Activated CD8-positive, alpha-beta memory T cell treated with anti-CD3 and anti-CD28 coated beads for 24 hours (primary cell): ENCODE data around the gene ETS2.

Experiments used
- DNase-seq: peaks from one replicate; pipeline ENCODE4 v3.0.0-alpha.2; 2020

Gene ETS2

DNA sequence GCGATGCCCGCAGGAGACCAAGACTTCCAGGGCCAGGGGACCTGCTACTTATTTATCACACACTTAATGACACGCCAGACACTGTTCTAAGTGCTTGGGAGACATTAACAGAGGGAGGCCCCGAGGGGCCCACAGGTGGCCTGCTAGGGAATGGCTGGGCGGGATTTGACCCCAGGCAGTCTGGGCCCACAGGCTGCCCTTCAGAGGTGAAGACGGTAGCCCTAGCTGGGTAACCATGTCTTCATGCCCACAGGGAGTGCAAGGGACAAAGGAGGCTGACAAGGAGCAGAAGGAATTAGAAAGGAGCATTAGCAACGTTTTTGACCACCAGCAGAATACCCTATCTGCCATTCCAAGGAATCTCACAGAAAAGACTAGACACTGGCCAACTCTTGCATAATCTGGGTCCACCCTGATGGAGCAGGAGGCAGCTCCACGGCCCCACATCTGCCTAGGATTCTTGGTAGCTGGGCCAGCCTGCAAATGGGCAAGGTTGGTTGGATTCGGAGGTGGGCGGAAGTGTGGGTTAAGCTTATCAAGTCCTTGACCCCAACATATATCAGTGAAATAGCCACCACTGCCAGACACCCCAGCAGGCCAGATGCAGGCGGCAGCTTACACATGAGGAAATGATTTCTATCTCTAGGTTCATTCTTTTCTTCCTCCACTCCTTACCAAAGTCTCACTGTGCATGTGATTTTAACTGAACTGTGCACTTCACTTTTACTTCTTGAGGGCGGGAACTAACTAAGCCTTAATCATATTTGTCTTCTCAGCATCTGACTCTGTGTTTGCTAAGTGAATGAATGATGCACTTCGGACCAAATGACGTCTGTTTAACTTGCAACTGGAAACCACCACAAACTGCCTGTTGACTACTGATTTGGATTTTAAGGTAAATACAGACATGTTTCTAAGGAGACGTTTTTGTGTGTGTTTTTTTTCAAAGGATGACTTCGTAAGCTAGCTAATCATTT is 3.4 kb upstream of the ETS2 start:
- no peak for DNase-seq

DNA sequence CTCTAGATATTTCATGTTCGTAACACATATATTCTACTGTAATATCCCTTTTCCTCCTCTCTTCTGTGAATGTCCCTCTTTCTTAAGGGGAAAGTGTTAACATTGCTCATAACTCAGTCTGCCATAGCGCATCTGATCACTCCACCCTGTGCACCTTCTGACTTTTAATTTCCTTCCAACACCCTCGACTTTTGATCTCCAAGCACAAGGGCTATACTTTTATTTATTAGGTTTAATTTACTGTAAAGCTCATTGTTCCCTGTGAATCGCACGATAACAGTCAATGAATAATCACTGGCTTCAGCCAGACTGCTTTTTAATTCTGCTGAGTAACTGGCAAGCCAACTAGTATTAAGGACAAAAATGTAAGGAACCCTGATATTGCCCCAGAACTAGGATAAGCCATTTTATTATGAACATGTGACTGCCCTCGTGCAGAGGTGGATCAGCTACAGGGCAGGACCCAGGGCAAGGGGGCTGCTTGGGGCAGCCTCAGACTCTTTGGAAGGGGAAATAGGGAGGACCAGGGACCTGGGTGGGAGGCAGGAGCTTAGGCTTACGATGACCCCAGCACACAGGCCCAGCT is 2.6 kb upstream of the ETS2 start:
- no peak for DNase-seq

DNA sequence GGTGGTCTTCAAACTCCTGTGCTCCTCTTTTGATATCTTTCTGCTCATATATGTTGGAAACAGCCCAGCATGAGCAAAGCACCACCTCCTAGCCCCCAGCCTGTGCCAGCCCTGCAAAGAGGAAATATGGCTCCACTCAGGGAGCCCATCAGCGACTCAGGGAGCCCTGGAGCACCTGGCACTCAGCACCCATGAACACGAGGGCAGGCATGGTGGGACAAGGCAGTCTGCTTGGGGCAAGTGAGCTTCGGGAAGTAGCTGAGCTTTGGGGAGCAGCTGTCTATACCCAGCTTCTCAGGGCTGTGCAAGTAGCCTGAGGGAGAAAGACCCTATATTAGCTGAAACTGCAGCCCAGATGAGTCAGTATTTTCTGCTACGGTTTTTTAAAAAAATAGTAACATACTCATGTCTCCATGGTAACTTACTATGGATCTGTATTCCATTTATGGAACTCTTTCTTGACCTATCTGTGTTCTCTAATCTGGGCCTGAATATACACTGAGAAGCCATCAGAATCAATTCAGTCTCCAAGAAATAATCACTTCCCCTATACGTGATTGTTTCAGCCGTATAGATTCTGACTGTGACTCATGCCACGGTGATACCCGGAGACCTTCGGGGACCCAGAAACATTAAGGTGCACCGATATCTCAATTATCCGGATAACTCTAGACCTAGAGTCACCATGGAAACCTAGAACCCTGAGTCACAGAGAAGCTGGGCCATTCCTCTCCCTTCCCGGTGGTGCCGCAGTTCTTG is 1.5 kb upstream of the ETS2 start:
- DNase-seq, result no peak

GRCh38 chr21:38804789-38805327 is 871 bp upstream of the ETS2 start:
- DNase-seq, result peak; percentile 68

GRCh38 chr21:38806153-38806941 is 618 bp downstream of the ETS2 start:
- DNase-seq, result peak; percentile 79

DNA sequence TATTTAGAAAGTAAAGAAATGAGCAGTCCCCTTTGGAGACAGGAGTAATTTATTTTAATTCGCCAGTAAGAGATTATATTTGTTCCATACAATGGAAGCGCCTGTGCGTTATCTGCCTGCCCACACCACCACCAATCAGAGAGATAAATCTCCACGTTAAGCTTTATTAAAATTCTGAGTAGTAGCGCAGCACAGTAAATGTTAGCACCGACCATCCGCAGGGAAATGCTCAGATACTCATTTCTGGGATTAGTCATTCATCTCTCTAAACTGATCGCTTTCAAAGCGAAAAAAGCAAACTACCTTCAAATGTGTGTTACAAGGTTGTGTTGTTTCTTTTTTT is 1.2 kb downstream of the ETS2 start:
- DNase-seq, result no peak

- DNase-seq, result no peak
Measured at GRCh38 chr21:38807441-38807871, 1.7 kb downstream of the ETS2 start.

GRCh38 chr21:38807986-38808385 is 2.3 kb downstream of the ETS2 start:
- DNase-seq, result no peak

DNA sequence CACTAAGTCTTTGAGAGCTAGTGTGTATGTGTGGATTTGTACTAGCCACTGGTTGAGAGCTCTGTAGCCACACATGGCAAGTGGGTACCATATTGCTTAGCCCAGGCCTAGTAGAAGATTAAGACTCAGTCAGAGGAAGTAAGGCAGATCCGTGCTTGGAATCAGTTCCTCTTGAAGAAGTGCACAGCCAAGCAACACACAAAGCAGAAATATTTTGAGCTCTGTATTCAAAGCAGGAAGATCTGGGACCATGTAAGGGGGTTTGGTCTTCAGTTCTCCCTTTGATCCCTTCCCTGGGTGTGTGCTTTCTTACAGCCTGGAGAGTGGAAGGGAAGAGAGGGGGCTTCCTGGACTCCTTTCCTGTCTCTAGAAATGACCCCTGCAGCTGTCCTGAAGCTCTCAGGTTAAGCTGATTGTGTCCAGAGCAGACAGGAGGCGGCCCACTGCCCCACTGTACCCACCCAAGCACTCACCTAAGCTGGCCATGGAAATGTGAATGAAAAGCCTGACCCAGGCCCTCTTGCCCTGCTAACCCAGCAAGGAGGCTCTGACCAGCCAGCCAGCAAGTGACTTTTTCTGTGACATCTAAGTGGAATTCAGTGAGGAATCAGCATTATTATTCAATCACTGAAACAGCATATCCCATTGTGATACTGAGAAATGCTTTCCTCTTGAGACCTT is 3.6 kb downstream of the ETS2 start:
- DNase-seq, result no peak

DNA sequence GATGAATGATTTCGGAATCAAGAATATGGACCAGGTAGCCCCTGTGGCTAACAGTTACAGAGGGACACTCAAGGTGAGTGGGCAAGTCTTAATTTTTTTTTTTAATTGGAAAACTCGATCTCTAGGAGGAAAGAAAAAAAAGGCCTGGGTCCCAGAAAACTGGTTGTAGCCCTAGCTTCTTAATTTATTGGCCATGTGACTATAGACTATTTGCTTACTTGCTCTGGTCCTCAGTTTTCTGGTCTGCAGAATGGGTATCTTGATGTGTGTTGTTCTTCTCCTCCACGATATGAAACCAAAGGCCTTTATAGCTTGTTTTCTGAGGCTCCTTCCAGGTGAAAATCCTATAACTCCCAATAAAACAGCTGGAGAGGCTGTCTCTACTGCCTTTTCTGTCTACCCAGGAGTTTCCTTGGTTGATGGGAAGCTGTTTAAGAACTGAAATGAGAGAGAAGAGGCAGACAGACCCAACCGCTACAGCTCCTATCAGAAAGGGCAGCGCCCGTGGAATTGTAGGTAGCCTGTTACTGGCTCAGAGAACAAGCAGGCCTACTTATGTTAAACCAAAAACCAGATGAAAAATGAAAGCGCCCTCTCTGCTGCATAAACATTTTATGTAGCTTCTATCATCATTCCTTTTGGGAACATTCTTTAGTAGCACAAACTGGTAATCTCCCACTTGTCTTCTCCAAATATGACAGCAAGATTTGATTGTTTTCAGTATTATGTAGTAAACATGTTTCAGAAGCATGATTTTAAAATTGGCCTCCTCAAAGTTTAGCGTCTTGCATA is 4.5 kb downstream of the ETS2 start:
- DNase-seq, result no peak

DNA sequence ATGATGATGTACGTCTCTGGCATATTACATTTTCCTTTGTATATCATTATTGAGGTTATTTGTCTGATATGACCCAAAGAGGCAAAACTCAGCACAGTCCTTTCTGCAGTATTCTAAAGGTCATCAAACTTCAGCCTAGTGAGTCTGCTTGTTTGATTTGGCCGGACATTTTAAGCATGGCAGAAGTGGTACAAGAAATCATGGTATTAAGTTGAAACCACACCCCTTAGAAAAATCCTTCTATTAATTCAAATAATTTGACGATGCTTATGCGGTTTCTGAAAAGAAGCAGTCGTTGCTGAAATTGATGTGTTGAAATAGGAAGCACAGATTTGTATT is 5.1 kb downstream of the ETS2 start:
- no peak for DNase-seq

- DNase-seq, result no peak
Measured at GRCh38 chr21:38811257-38811656, 5.5 kb downstream of the ETS2 start.

DNA sequence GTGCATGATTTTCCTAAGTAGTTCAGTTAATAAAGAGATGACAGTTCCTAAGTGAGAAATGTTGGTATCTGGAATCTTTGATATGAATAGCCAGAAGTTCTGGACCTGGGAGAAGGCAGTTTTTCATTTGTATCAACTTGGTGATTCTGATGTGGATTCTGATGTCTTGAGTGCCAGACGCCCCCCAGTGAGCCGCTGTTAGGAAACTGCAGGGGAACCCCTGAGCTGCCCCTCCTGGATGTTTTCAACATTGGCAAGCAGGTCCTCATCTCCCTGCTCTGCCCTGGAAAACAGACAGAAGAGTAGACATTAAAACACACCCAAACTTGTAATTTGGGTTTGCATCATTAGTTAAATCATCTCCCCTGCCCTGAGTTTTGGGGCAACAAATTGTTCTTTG is 7.4 kb downstream of the ETS2 start:
- no peak for DNase-seq

DNA sequence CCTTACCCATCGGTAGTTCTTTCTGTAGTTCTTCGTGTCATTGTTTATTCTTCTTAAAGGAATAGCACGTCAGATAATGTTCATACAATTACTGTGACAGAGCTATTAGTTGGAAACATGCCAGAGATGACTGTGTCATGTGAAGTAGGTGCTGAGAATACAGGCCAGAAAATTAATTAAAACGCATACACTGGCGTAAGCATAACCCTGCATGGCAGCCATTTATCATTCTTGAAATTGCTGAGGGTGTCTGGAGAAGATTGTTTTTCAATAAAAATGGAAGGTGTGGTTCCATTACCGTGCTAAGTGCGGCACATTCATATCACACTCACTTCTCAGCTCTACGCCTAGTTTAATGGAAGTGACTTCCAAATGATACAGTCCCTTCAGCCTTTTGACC is 7.8 kb downstream of the ETS2 start:
- DNase-seq, result no peak

- DNase-seq, result no peak
Measured at GRCh38 chr21:38814126-38815059, 8.7 kb downstream of the ETS2 start.

DNA sequence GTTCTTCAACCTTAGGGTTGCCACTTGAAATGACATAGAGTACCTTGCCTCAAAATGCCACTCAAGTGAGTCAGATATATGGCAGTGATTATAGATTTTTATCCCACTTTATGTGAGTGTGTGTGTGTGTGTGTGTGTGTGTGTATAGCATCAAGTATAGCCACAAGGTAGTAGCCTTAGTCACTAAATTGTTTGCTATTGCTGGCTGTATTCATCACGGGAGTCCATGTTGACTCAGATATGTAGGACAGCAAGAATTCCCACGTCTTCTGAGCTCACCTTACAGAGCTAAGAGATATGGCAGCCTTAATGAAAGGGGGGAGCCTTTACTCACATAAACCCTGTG is 9.3 kb downstream of the ETS2 start:
- DNase-seq, result no peak

DNA sequence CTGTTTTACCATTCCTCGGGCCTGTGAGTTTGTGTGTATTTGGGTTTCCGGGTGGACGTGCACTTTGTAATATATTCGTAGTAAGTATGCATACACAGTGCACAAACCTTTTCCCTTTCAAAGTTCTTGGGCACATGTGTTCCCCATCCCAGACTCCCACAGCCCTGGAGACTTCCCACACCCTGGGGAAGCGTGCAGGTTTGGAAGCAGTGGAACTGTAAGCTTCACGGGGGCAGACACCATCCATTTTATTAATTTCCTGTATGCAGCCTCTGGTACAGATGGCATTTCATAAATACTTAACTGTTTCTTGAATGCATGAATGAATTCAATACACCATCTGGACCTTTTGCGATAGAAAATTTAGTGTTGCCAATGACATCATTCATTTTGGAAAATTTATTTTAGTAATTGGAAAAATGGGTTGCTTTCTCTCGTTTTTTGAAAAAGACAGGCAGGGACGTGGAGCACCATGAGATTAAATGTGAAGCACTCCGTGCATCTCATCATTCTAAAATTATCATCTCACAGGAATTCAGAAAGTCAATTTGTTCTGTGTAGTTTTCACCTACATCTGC is 10.8 kb downstream of the ETS2 start:
- DNase-seq, result no peak

DNA sequence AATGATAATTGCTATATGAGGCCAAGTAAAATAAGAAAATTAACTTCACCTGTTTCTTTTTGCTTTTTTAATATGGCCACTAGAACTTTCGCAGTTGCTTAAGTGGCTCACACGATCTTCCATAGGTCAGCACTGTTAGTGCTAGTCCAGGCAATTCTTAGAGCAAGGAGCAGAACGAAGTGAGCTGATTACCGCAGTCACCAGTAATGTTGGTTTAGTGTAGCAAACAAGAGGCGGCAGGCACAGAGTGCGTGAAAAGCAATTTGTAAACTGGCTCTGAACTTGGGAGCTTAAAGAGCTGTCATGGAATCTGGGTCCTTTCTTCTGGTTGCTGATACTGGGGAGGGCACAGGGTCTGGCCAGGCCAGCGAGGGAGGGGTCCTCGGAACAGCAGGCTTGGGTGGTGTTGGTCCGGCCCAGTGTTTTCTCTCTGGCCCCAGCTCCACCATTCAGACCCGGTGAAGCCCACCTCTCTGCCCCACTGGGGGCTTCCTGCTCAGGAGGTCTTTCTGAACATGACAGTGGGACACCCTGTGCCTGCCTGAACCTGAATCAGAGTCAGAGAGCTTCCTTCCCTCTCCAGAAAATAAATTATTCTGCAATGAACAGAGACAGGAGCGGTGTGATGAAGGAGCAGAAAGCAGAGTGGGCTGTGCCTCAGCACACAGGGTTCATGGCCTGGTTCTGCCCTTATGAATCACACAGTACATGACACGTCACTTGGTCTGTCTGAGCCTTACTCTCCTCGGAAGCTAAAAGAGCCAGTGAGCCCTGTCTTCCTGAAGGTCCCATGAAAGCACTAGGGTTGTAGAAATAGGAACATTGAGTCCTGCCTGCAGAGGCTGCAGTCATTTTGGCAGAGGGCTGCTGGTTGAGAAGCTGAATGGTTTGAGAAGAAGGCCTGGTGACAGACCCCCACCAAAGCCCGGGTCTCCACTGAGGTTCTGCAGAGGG is 11.9 kb downstream of the ETS2 start:
- no peak for DNase-seq

DNA sequence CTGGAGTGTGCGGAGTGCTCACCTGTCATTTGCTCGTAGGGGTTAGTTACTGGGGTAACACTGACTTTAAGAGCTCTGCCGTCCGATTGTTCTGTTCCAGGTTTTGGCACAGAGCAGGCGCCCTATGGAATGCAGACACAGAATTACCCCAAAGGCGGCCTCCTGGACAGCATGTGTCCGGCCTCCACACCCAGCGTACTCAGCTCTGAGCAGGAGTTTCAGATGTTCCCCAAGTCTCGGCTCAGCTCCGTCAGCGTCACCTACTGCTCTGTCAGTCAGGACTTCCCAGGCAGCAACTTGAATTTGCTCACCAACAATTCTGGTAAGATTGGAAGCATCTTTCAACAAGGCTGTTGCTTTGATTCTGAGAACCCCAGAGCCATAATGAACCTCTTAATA is 12.6 kb downstream of the ETS2 start:
- no peak for DNase-seq
